ENCODE results near the gene RERGL. TPM values are rescaled to one million over a fixed set of nuclear protein-coding genes. Genes with fewer than 3 reads are reported as not detected.
"Not testable (repeated sequence)": the region's sequence is repeated elsewhere in the genome, so short reads cannot be mapped to it uniquely, and the experiment has no call there.

The RERGL gene
- total RNA-seq, 4 donors from 2014 or later: 0.71 to 2.8 (median 1.5) TPM

GRCh38 chr12:18054925-18055619 lies 34.9 kb downstream of the RERGL start:
- in situ Hi-C loops (cut with MboI; ENCODE audit: low sequenced_read_pairs in 4 of 4) (no loop called here), intact Hi-C loops (cut with DNase I; ENCODE audit: low total_unique reads) (no loop called here)
- no peaks in the 10 kb centered on the region for H3K4me1 ChIP-seq
- TF ChIP-seq CTCF (IDR thresholded peaks at IDR 0.05 in 4 of 5, conservative IDR thresholded peaks at IDR 0.05 in 1 of 5) (no peak), POLR2A (IDR thresholded peaks at IDR 0.05) (no peak)
- H3K9me3 ChIP-seq: no peaks in the 10 kb centered on the region
- DNase-seq (no peak), ATAC-seq (no peak)
- no peak overlapping the region for H3K4me3 ChIP-seq
- H3K27me3 ChIP-seq: no peaks in the 10 kb centered on the region
- H3K36me3 ChIP-seq: no peaks in the 10 kb centered on the region
- no peak overlapping the region for H3K27ac ChIP-seq

GRCh38 chr12:18045446-18045992 lies 44.5 kb downstream of the RERGL start:
- TF ChIP-seq POLR2A (IDR thresholded peaks at IDR 0.05) (no peak), CTCF (IDR thresholded peaks at IDR 0.05 in 4 of 5, conservative IDR thresholded peaks at IDR 0.05 in 1 of 5) (no peak)
- ATAC-seq (no peak), DNase-seq (no peak)
- H3K36me3 ChIP-seq: no peaks in the 10 kb centered on the region
- in situ Hi-C loops (cut with MboI; ENCODE audit: low sequenced_read_pairs in 4 of 4) (no loop called here), intact Hi-C loops (cut with DNase I; ENCODE audit: low total_unique reads) (no loop called here)
- no peak overlapping the region for H3K4me3 ChIP-seq
- no peaks in the 10 kb centered on the region for H3K9me3 ChIP-seq
- no peak overlapping the region for H3K27ac ChIP-seq
- H3K27me3 ChIP-seq: no peaks in the 10 kb centered on the region
- H3K4me1 ChIP-seq: no peaks in the 10 kb centered on the region

GRCh38 chr12:18040060-18040742 lies 49.8 kb downstream of the RERGL start:
- intact Hi-C loops (cut with DNase I; ENCODE audit: low total_unique reads); H3K27ac ChIP-seq; H3K36me3 ChIP-seq; H3K4me1 ChIP-seq; in situ Hi-C loops (cut with MboI; ENCODE audit: low sequenced_read_pairs in 4 of 4); H3K4me3 ChIP-seq; H3K27me3 ChIP-seq; H3K9me3 ChIP-seq; DNase-seq; ATAC-seq: not testable (repeated sequence)

Other genes with a start within 250 kb of the RERGL start
- under 1 TPM in 1 of 4 donors, not detected in 3; 0.40 TPM for gene PIK3C2G, start 171.3 kb upstream of the RERGL start, total RNA-seq